GM19240 (cell line): ENCODE data around the gene WRAP53.
"Not testable (repeated sequence)": the region's sequence is repeated elsewhere in the genome, so short reads cannot be mapped to it uniquely, and the experiment has no call there.

Experiments used
- DNase-seq: peaks from one replicate; pipeline ENCODE4 v3.0.0; 2011; ENCODE audit warnings: low spot score; ENCODE audit not compliant: insufficient read length

The WRAP53 gene

GRCh38 chr17:7687908-7688807 is at the start of gene WRAP53:
WRAP53 (plus strand) TSS chr17:7688477; CDS start chr17:7688649, 172 bp downstream.
- DNase-seq = peak; percentile 96

GRCh38 chr17:7640783-7641182 is 47.5 kb upstream of the WRAP53 start:
- no peak for DNase-seq

- DNase-seq = not testable (repeated sequence)
These were observed 46.6 kb upstream of the WRAP53 start for GRCh38 chr17:7641635-7642034.

GRCh38 chr17:7644775-7645174 is 43.5 kb upstream of the WRAP53 start:
- DNase-seq = no peak

GRCh38 chr17:7646457-7646856 is 41.8 kb upstream of the WRAP53 start:
- no peak for DNase-seq

GRCh38 chr17:7647018-7647417 is 41.3 kb upstream of the WRAP53 start:
- no peak for DNase-seq

- DNase-seq = peak; percentile 41
These were observed 37.7 kb upstream of the WRAP53 start, which contains the start of gene ATP1B2 for GRCh38 chr17:7650509-7651096. ATP1B2 (plus strand) TSS chr17:7650926; CDS start chr17:7651519, 593 bp downstream.

- no peak for DNase-seq
These were observed 37.1 kb upstream of the WRAP53 start for GRCh38 chr17:7651097-7651664.

GRCh38 chr17:7651665-7652387 is 36.5 kb upstream of the WRAP53 start:
- DNase-seq = no peak

- no peak for DNase-seq
These were observed 35.6 kb upstream of the WRAP53 start for GRCh38 chr17:7652388-7653356.

GRCh38 chr17:7654832-7655540 is 33.3 kb upstream of the WRAP53 start:
- DNase-seq = no peak

GRCh38 chr17:7655541-7655840 is 32.8 kb upstream of the WRAP53 start:
- no peak for DNase-seq

GRCh38 chr17:7656958-7657609 is 31.2 kb upstream of the WRAP53 start:
- DNase-seq = no peak

- DNase-seq = no peak
These were observed 20.4 kb upstream of the WRAP53 start for GRCh38 chr17:7667656-7668406.

GRCh38 chr17:7668482-7668881 is 19.8 kb upstream of the WRAP53 start:
- no peak for DNase-seq

GRCh38 chr17:7673239-7673638 is 15.0 kb upstream of the WRAP53 start:
- DNase-seq = no peak

- no peak for DNase-seq
These were observed 13.3 kb upstream of the WRAP53 start for GRCh38 chr17:7674934-7675333.

GRCh38 chr17:7676533-7676932 is 11.7 kb upstream of the WRAP53 start:
- DNase-seq = no peak
